HG02943 (cell line): ENCODE results near the gene CAMK1G.
A peak's percentile ranks its signal among the peaks of the same experiment; 100 is the strongest.

Experiments used
- ATAC-seq: cut with Tn5 transposase; IDR thresholded peaks from one replicate; pipeline ENCODE4 v1.9.1; 2021; ENCODE audit warnings: mild to moderate bottlenecking, low read depth, moderate library complexity; ENCODE audit not compliant: unreplicated experiment

Gene CAMK1G

DNA sequence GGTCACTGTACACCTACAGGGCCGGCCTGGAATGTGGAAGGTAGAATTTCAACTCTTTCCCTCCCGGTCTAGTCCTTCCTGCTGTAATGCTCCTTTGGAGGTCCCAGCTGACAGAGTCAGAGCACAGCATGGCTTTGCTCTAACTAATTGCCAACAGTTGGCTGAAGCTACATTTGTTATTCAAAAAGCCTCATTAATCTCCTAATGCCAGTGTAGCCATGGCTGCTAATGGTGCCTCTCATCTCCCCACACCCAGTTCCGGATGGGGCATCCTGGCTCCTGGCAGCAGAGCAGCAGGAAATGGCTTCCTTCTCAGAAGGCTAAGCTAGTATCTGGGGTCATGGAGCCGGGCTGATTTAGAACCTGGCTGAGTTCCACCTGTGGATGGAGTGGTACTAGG, 18.7 kb upstream of the CAMK1G start:
- ATAC-seq, result no peak

DNA sequence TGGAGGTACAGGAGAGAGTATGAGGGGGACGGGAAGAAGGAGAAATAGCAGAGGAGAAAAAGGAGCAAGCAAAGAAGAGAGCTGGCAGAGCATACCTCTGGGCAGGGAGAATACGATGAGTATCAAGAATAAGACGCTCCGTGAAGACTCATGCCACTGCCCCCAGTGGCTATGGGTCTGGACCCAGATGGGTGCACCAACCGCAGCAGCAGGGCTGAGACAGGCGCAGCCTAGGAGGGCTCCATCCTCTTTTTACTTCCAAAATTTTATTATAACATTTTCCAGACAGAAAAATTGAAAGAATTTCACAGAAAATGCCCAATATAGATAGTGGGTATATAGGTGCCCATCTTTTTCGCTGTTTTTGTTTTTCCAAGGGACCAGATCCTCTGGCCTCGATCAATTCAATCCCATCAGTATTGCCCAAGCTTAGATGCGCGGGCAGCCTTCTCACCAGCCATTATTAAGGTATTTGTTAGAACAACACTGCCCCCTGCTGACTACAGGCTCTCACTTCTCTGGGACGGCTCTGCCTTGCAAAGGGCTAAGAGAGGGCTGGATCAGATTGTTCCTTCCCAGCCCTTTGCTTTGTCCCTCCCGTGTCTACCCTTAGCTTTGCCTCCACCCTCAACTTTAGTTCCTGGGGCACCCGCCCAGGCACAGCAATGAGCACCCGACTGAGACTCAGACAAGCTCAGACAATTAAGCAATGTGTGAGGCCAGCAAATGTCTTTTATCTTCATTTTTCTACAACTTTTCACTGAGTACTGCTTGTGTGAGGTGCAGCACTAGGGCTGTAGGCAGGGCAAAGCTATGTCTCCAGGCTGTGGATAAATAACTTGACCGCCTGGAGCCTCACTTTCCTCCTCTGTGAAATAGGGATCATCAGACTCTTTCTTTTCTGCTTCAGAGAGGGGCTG, 17.5 kb upstream of the CAMK1G start:
- ATAC-seq, result peak; percentile 91

DNA sequence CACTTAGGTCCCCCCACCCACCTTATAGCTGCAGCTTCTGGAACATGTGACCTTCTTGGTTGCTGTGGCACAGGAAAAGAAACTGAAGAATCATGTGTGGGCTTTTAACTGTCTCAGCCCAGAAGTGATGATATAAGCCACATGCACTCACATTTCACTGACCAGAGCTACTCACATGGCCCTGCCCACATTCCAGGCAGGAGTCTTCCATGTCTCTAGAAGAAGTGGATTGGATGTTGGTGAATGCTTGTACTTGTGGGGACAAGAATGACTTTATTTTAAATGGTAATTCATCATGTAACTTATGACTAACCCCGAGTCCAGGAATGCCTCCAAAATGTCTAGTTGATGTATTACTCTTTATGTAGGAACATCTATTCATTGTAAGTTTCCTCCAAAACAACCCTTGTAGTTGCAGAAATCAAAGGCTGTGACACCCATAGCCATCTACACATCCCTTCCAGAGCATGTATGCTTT, 15.8 kb upstream of the CAMK1G start:
- ATAC-seq, result no peak

DNA sequence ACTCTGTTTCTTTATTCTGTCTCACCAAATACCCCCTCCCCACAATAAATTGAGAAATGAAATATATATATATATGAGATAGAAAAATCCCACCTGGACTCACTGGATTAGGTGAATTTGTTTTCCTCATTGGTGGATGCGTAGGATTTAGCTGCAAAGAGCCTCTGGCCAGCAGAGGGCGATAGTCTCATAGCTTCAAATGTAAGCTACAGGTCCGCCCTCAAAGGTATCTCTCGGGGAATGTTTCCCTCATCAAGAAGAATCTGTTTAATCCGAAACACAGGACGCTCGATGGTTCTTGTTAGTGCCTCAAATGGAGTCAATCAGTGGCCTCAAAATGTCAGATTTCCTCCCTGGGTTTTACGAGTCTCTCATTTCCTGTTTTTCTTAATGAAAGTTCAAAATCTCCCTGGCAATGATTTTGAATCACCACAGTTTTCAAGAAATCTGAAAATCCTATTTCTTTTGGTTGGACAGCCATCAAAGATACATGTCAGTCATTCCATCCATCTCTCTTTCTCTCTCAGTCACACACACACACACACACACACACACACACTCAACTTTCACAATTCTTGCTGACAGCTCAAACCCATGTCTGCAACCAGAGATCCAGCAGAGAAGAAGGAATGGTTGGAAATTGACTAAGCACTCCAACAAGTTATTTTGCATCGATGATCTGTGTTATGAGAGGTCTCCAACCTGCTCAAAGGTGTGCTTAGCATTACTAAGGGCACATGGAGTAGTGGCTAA, 13.9 kb upstream of the CAMK1G start:
- no peak for ATAC-seq

DNA sequence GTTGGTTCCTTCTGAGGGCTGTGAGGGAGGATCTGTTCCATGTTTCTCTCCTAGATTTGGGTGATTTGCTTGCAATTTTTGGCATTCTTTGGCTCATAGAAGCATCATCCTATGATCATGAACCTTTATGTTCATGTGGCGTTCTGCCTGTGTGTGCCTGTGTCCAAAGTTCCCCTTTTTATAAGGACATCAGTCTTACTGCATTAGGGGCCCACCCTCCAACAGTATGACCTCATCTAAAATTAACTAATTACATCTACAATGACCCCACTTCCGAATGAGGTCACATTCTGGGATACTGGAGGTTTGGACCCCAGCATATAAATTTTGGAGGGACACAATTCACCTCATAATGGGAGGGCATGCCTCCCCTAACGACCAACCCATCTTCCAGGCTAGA, 12.8 kb upstream of the CAMK1G start:
- no peak for ATAC-seq

DNA sequence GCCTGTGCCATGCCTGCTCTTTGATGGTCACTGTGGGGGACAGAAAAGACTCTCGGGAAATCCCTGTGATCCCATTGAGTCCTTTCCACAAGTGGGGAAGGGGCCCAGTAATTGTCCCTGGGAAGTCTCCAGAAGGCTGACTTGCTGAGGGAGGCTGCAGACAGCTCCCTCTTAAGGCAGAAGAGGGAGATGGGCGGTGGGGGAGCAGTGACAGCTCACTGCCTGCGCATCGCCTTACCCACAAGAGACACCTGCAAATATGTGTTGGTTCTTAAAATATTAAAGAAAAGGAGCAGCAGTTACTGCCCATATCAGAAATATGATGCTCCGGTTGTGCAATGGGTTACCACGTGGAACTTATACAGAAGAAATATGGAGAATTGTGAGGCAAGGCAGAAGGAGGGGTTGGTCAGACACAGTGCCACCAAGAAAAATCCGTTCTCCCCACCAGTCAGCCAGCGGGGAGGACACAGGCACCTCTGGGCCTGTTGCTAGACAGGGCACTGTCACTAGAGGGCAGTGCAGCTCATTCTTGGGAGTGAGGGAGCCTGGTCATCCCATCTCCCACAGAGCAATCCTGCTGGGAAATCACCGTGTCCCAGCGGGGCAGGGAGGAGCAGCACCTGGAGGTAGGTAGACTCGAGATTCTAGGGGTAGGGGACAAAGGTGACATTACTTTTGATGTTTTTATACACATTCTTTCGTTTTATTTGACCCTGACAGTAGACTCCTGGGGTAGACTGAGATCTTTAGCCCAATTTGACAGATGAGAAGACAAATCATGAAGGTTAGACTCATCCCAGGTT, 6.9 kb upstream of the CAMK1G start:
- peak; percentile 75 for ATAC-seq

DNA sequence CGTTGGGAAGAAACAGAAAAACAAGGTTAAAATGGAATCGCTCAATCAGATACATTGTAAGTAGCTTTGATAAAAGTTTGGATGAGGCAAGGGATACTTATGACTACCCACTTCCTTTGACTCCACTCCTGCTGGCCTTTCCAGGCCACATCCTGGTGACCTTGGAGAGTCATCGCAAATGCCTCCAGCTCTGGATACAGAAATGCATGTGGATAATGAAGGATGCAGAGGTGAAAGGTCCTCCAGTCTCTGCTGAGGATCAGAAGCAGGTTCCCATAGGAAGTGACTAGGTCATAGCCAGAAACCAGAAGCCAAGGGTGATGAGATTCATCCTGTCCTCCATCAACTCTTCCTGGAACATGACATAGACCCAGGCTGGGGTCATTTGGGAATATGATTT, 6.2 kb upstream of the CAMK1G start:
- ATAC-seq, result no peak

DNA sequence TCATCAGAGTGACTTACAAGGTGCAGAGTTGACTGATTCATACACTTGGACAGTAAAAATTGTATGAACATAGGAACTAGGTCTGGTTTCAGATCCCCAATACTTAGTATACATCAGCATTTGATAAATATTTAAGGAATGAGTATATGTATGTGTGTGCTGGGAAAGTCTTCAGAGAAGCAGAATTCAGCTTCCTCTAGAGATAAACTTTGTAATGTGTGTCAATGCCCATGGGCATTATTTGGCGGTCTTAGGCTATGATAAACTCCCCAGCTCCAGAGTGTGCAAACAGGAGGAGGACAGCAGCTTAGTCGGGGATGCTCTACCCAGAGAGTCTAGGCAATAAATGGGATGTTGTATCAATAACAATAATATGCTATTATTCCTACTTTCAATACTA, 2.9 kb upstream of the CAMK1G start:
- no peak for ATAC-seq

DNA sequence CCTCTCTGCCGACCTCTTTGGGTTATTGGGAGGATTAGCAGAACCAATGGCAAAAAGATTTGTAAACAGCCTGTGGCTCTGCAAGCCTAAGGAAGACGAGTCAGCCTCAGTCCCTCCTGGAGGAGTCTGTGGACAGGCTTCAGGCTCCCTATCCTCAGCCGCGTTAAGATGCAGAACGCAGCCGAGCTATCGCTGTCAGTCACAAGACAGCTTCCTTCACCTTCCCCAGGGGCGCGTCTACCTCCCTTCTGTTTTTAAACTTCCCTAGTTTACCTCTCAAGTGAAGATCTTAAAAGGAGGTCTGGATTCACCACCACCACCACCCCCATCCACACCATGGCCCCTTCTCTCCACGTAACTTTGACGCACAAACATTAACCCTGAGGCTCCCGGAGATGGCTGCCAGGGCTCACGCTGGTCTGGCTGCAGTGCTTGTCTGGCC, 738 bp downstream of the CAMK1G start:
- no peak for ATAC-seq

DNA sequence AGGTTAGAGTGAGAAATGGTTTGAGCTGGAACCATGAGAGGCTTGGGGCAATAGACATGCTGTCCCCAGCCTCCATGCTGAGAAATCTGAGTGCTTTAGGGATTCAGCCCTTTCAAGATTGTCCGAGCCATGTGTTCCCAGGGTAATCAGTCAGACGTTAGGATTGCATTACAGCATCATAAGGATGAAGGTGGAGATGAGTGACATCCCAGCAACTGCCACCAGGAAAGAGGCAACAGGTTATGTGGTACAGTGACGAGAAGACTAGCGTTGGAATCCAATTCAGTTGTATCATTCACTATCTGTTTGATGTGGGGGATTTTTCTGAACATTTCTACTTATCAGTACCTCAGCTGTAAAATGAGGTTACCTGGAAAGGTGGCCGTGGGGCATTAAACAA, 1.7 kb downstream of the CAMK1G start:
- no peak for ATAC-seq

DNA sequence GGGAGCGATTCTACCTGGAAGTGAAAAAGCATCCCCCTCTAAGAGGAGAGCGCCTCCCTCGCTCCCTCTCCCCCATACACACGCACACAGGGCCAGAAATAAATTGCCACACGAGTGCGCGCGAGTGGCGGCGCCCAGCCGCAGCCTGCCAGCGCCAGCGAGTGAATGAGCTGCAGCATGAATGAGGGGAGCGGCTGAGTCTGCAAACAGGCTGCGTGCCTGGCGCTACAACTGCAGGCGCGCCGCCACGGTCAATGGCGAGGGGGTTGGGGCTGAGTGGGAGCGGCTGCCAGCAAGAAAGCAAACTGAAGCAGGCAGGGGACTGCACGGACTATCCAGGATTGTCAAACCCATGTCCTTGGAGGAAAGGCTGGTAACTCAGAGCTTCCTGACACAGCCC, 2.2 kb downstream of the CAMK1G start:
- ATAC-seq, result no peak

DNA sequence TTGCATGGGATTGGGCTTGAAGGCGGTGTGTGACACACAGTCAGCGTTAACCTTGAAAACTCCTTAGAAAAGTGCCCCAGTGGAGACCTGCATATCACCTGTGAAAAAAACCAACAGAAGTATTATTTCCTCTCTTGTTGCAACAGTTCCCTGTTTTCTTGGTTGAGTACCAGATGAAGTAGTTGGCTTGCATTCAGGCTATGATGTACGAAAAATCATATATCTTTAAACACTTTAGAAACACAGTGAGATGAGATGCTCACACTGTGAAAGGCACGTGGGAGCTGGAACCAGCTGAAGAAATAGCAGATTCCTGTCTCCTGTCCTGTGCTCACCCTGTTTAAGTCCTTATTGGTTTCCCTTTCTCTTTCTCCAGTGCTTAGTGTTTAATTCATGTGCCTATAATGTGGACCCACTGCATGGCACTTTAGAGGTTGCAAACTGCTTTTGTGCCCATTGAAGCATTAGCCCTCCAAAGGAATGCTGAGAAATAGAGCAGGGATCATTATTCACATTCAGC, 2.8 kb downstream of the CAMK1G start:
- ATAC-seq, result no peak

DNA sequence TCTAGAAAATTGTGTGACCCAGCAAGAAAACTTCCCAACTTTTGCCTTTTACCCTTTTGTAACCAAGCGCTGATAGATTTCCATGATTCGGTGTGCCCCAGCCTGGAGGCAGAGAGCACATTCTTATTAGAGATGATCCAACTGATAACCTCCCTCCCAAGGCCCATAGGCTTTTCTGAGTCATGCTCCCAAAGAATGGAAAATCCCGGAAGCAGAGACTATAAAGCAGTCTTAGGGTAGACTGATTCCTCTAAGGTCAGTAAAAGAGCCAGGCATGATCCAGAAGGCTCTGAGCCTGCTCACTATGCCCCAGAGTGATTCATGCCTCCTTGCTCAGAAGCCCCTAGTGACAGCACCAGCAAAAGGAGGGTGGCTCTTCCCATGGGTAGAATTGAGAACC, 4.3 kb downstream of the CAMK1G start:
- no peak for ATAC-seq

DNA sequence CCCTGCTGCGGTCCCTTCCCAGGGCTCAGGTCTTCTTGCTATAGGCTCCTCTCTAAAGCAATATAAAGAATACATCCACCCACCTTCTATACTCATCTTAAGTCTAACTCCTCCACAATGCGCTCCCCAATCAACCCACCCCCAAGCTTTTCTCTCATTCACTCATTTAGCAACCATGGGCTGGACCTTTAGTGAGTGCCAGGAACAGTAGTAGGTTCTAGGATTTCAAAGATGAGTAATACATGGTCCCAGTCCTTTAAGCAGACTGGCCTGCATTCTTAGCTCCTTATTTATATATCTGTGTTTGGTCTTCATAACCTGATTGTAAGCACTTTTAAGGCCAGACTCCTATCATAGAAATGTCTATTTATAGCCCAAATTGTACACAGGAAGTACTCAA, 5.9 kb downstream of the CAMK1G start:
- no peak for ATAC-seq

DNA sequence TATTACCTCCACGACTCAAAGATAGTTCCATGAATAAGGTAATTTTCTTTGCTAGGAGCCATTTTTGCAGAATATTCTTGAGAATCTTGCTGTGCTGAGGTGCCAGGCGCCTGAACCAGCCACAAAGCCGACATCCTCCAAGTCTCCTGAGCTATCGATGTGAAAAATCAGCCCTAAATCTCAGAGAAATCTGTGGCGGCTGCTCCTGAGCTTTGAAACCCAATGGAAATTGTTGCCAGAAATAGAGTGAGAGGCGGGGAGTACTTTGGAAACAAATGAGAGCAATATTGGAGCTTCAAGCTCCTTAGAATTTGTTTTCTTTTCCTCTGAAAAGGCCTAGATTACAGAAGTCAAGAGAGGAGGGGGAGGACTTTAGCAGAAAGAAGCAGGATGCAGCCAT, 6.3 kb downstream of the CAMK1G start:
- ATAC-seq, result no peak

DNA sequence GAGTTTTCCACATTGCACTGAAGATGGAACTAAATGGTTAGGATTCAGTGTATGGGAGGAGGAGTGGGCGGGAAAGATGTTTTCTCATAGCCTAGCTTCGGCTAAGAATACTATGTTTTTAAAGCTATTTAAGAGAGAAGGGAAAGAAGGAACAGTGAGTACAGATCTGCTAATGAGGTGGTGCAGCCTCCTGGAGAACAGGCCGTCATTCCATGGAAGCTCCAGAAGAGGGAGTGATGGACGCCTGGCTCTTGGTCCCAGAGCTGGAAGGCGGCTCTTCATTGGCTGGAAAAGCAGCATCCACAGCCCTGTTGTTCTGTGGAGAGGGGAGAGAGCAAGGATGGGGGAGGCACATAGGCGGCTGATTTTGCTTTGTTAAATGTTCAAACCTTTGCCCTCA, 6.9 kb downstream of the CAMK1G start:
- ATAC-seq, result no peak

DNA sequence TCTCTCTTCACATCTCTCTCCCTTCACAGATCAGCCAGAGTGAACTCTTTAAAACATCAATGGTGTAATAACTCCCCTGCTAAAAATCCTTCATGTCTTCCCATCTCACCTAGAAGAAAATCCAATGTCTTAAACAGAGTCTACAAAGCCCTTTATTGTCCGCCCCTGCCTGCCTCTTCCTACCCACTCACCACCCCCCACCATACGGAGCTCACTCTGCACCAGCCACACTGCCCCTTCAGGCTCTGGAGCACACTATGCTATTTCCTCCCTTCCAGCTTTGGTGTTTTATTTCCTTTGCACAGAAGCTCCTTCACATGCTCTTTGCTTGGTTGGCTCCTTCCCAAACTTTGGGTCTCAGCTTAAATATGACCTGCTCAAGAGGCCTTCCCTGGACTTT, 10.2 kb downstream of the CAMK1G start:
- ATAC-seq, result no peak

DNA sequence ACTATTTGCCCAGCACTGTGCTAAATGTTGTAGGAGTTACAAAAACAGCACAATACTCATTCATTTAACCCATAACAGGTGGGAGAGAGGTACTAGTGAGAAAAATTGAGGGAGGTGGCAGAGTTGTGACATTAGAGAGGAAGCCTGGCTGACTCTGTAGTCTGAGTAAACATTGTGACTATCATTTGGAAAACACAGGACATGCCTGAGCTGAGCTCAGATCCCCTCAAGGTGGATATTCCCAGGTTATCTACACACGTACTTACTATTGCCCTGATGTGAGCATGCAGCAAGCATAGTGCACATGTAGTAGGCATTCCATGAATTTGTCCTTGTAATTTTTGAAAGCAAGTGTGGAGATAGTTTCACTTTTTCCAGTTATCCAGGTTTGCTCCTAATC, 10.9 kb downstream of the CAMK1G start:
- ATAC-seq, result no peak

DNA sequence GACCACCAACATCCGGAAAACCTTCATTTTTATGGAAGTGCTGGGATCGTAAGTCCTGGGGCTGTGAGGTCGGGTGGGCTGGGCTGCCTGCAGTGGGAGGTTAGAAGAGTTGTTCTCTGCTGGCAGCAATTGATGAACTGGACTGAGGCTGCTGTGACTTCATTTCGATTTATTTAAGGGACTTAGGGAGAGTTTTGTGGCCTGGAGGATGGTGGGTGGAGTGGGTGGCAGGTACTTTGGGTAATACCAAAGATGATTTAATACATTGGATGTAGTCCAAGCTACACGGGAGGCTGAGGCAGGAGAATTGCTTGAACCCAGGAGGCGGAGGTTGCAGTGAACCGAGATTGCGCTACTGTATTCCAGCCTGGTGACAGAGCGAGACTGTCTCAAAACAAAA, 11.5 kb downstream of the CAMK1G start:
- ATAC-seq, result no peak

DNA sequence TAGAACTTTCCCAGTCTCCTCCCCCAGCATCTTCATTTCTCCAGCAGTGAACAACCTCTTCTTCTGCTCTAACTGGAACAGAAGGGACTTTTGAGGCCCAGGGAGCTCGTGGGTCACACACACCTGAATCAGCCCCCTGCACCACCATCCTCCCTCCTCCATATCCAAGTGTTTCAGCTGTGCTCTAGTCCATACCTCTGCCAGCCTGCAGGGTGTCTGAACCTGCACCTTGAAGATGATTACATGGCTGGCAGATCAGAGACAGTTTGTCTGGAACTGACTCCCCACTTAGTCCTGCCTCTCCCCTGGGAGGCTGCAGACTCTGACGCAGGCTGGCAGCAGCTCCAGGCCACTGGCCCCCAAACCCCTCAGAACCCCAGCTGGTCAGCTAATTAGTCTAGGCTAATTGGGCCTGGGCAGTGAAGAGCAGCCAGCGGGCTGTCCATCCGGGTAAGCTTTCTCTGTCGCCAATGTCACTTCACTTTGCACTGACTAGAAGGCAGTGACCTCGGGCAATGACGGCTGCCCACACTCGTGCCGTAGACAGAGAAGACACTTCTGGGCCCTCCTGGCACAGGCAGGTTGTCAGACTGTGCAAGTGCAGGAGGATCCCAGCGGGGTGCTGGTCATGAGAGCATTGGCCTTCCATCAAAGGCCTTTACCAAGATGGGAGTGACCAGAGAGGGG, 12.2 kb downstream of the CAMK1G start:
- no peak for ATAC-seq
